H1 (cell line): Measurements from ENCODE around the gene ARV1. TPM values are rescaled to one million over a fixed set of nuclear protein-coding genes. Genes with fewer than 3 reads are reported as not detected.
"Not testable (repeated sequence)": the region's sequence is repeated elsewhere in the genome, so short reads cannot be mapped to it uniquely, and the experiment has no call there.

Experiments used
- CTCF ChIA-PET: fragments of 300-600 bp; sonication (Branson Sonifier 250); formaldehyde crosslinking; loops from one replicate; lab custom pipeline; 2021; ENCODE audit not compliant: partially characterized antibody; lab: Charles Lee
- POLR2A ChIA-PET: fragments of 300-600 bp; sonication (Branson Sonifier 250); formaldehyde crosslinking; loops from one replicate; lab custom pipeline; 2021; ENCODE audit warnings: inconsistent platforms; ENCODE audit not compliant: partially characterized antibody; lab: Charles Lee
- DNase-seq, 2 experiments: peaks; one replicate each; pipeline versions ENCODE4 v3.0.0 to v3.0.0-alpha.2; 2010 to 2022; ENCODE audit warnings: low spot score in 2 of 2, low read depth in 1 of 2, mixed read lengths in 1 of 2
- FAIRE-seq: peaks from 2 replicates; lab custom pipeline; 2011; peaks lifted over from hg19 to GRCh38; lab: Jason Lieb, UNC
- H2AFZ ChIP-seq: 2 replicates; pipeline ENCODE4 v1.8.1; 2012; ENCODE audit warnings: low read length, inconsistent platforms
- H2AK5ac ChIP-seq: 2 replicates; pipeline ENCODE4 v1.6.1; 2013; ENCODE audit warnings: low read depth, low read length
- H2BK120ac ChIP-seq: replicated peaks from 2 replicates; pipeline ENCODE3; 2013; ENCODE audit warnings: low read depth, low read length, inconsistent platforms
- H2BK12ac ChIP-seq: 2 replicates; pipeline ENCODE4 v1.6.1; 2013; ENCODE audit warnings: low read depth, low read length
- H2BK15ac ChIP-seq: 2 replicates; pipeline ENCODE4 v1.6.1; 2013; ENCODE audit warnings: low read length
- H2BK20ac ChIP-seq: 2 replicates; pipeline ENCODE4 v1.6.1; 2013; ENCODE audit warnings: low read length
- H2BK5ac ChIP-seq: 2 replicates; pipeline ENCODE4 v1.6.1; 2013; ENCODE audit warnings: low read depth, low read length
- H3K14ac ChIP-seq: 2 replicates; pipeline ENCODE4 v1.6.1; 2013; ENCODE audit warnings: inconsistent platforms; ENCODE audit not compliant: insufficient read length
- H3K18ac ChIP-seq: 2 replicates; pipeline ENCODE4 v1.6.1; 2013; ENCODE audit warnings: low read length; ENCODE audit errors: extremely low read depth
- H3K23ac ChIP-seq: 2 replicates; pipeline ENCODE4 v1.6.1; 2013; ENCODE audit warnings: inconsistent platforms; ENCODE audit not compliant: insufficient read length
- H3K23me2 ChIP-seq: 2 replicates; pipeline ENCODE4 v1.6.1; 2013; ENCODE audit warnings: low read depth, low read length
- H3K27ac ChIP-seq: 2 replicates; pipeline ENCODE4 v1.6.1; 2011; ENCODE audit warnings: low read depth, low read length, inconsistent platforms
- H3K27me3 ChIP-seq, 4 experiments: replicated peaks in 1 of 4; 1 replicate in 1 of 4; 2 replicates in 3 of 4; pipeline versions ENCODE4 v1.6.1 to v1.8.1; 2011 to 2013; ENCODE audit warnings: low read length in 3 of 4, mild to moderate bottlenecking in 3 of 4, inconsistent platforms in 2 of 4, mixed read lengths in 2 of 4, moderate library complexity in 1 of 4; ENCODE audit not compliant: control insufficient read depth in 3 of 4, insufficient read depth in 3 of 4; ENCODE audit errors: extremely low read depth in 1 of 4
- H3K36me3 ChIP-seq, 4 experiments: 2 replicates each; pipeline versions ENCODE4 v1.6.1 to v1.8.1; 2011 to 2013; ENCODE audit warnings: mild to moderate bottlenecking in 4 of 4, low read length in 3 of 4, moderate library complexity in 2 of 4, control low read depth in 1 of 4, inconsistent platforms in 1 of 4; ENCODE audit not compliant: insufficient read depth in 4 of 4, control insufficient read depth in 2 of 4
- H3K4ac ChIP-seq: replicated peaks from 2 replicates; pipeline ENCODE3; 2013; ENCODE audit warnings: low read length, low read depth, mixed read lengths, inconsistent platforms; ENCODE audit not compliant: insufficient read length
- H3K4me1 ChIP-seq, 4 experiments: replicated peaks in 1 of 4; 1 replicate in 1 of 4; 2 replicates in 3 of 4; pipeline versions ENCODE4 v1.6.1 to v1.8.1; 2011 to 2013; ENCODE audit warnings: low read length in 3 of 4, inconsistent platforms in 2 of 4, mixed read lengths in 1 of 4; ENCODE audit not compliant: insufficient read depth in 4 of 4, control insufficient read depth in 3 of 4
- H3K4me2 ChIP-seq, 2 experiments: 2 replicates each; pipeline versions ENCODE4 v1.6.1 to v1.8.1; 2011 to 2013; ENCODE audit warnings: low read depth in 2 of 2, low read length in 2 of 2, control low read depth in 1 of 2, inconsistent platforms in 1 of 2, mild to moderate bottlenecking in 1 of 2; ENCODE audit not compliant: insufficient read depth in 1 of 2
- H3K4me3 ChIP-seq, 4 experiments: fragments of 200-600, 300-600 bp in 1 of 4; sonication (generic), shearing (Covaris generic), sonication (Bioruptor Twin) in 1 of 4; 2 replicates each; pipeline versions ENCODE4 v1.5.1 to v1.8.1; 2011 to 2016; ENCODE audit warnings: low read length in 4 of 4, low read depth in 3 of 4, control low read depth in 2 of 4, inconsistent platforms in 2 of 4, mild to moderate bottlenecking in 2 of 4, mixed read lengths in 1 of 4, moderate library complexity in 1 of 4; ENCODE audit not compliant: insufficient read depth in 2 of 4; ENCODE audit errors: extremely low read depth in 1 of 4
- H3K56ac ChIP-seq: replicated peaks from 2 replicates; pipeline ENCODE3; 2013; ENCODE audit warnings: low read depth, mild to moderate bottlenecking, mixed read lengths, low read length, inconsistent platforms; ENCODE audit not compliant: insufficient read length
- H3K79me1 ChIP-seq: 2 replicates; pipeline ENCODE4 v1.6.1; 2013; ENCODE audit warnings: low read depth, low read length, control low read depth
- H3K79me2 ChIP-seq, 2 experiments: 2 replicates each; pipeline versions ENCODE4 v1.6.1 to v1.8.1; 2012 to 2013; ENCODE audit warnings: low read length in 2 of 2, mild to moderate bottlenecking in 2 of 2, inconsistent platforms in 1 of 2; ENCODE audit not compliant: insufficient read depth in 2 of 2, control insufficient read depth in 1 of 2
- H3K9ac ChIP-seq, 4 experiments: replicated peaks in 1 of 4; 1 replicate in 1 of 4; 2 replicates in 3 of 4; pipeline versions ENCODE4 v1.6.1 to v1.8.1; 2011 to 2013; ENCODE audit warnings: low read depth in 3 of 4, low read length in 3 of 4, control low read depth in 2 of 4, mild to moderate bottlenecking in 2 of 4, moderate library complexity in 2 of 4, inconsistent platforms in 1 of 4; ENCODE audit errors: extremely low read depth in 1 of 4
- H3K9me3 ChIP-seq, 2 experiments: 2 replicates each; pipeline versions ENCODE4 v1.6.1 to v1.8.1; 2012 to 2013; ENCODE audit warnings: mild to moderate bottlenecking in 2 of 2, moderate library complexity in 2 of 2, control low read depth in 1 of 2, inconsistent platforms in 1 of 2, low read depth in 1 of 2, low read length in 1 of 2, mixed read lengths in 1 of 2; ENCODE audit not compliant: insufficient read depth in 2 of 2
- H4K20me1 ChIP-seq, 2 experiments: replicated peaks in 1 of 2; 2 replicates each; pipeline versions ENCODE3 to v1.8.1; 2011 to 2013; ENCODE audit warnings: inconsistent platforms in 2 of 2, low read length in 2 of 2, mild to moderate bottlenecking in 1 of 2; ENCODE audit not compliant: insufficient read depth in 2 of 2, control insufficient read depth in 1 of 2
- H4K5ac ChIP-seq: 2 replicates; pipeline ENCODE4 v1.6.1; 2013; ENCODE audit warnings: low read length, low read depth, mixed read lengths, inconsistent platforms; ENCODE audit not compliant: insufficient read length
- H4K8ac ChIP-seq: 2 replicates; pipeline ENCODE4 v1.8.0; 2013; ENCODE audit warnings: mild to moderate bottlenecking, moderate library complexity, low read length, inconsistent platforms; ENCODE audit not compliant: insufficient read depth; ENCODE audit errors: extremely low read depth
- H4K91ac ChIP-seq: replicated peaks from 2 replicates; pipeline ENCODE3; 2013; ENCODE audit warnings: low read length, mixed read lengths, inconsistent platforms; ENCODE audit not compliant: insufficient read length
- WGBS, 2 experiments: shearing (Covaris generic) in 1 of 2; methylation state at CpG; one replicate each; pipeline versions ENCODE4 v1.1.6 to v1.1.7; 2013 to 2015; ENCODE audit warnings: low lambda C conversion rate in 2 of 2, mixed read lengths in 2 of 2, inconsistent platforms in 1 of 2, low coverage in 1 of 2, missing lambda C conversion rate in 1 of 2; ENCODE audit not compliant: insufficient replicate concordance in 2 of 2, insufficient coverage in 1 of 2, insufficient read length in 1 of 2; ENCODE audit errors: extremely low coverage in 1 of 2, missing lambda C conversion rate in 1 of 2; 5-methylcytosine and 5-hydroxymethylcytosine counted together
- polyA plus RNA-seq, 7 experiments: library from polyadenylated mRNA; depleted of rRNA in 3 of 7; stranded (reverse) in 5 of 7; unstranded in 2 of 7; fragments of >200 nt in 5 of 7; fragments of 200-250 nt in 2 of 7; gene quantifications; 1 replicate in 5 of 7; 2 replicates in 1 of 7; 4 replicates in 1 of 7; pipeline versions ENCODE4 v1.2.1 to v1.2.3, GENCODE V29; 2011 to 2013; ENCODE audit warnings: missing spikeins in 2 of 7, mixed read lengths in 2 of 7
- total RNA-seq: library from RNA; stranded (reverse); fragmentation: NEBNext Ultra II Directional; extraction: Animal tissue kit (Norgen Biotek cat#: 25700); gene quantifications from 2 replicates; pipeline ENCODE4 v1.2.1, GENCODE V29; 2021

The ARV1 gene
- total and polyA plus RNA-seq, 2 of the 8 experiments (the other 6 are each of a cell fraction or from before 2014, with no cell fraction given) = 13.1 to 13.4 TPM

- H2BK20ac ChIP-seq, H3K4me1 ChIP-seq, H3K14ac ChIP-seq, H2AK5ac ChIP-seq, H3K4me2 ChIP-seq, H3K36me3 ChIP-seq, H2AFZ ChIP-seq, H3K27me3 ChIP-seq, H3K79me2 ChIP-seq, FAIRE-seq, H3K18ac ChIP-seq, POLR2A ChIA-PET, H4K8ac ChIP-seq, H3K9me3 ChIP-seq, H3K23ac ChIP-seq, H2BK120ac ChIP-seq, H2BK5ac ChIP-seq, DNase-seq, H2BK15ac ChIP-seq, H3K9ac ChIP-seq, H3K4ac ChIP-seq, H2BK12ac ChIP-seq, H3K27ac ChIP-seq, H3K56ac ChIP-seq, H4K20me1 ChIP-seq, H3K23me2 ChIP-seq, H3K4me3 ChIP-seq, H4K91ac ChIP-seq, H3K79me1 ChIP-seq, H4K5ac ChIP-seq: not testable (repeated sequence)
- CTCF ChIA-PET = interaction anchor here (1.5 kb wide), 1 partner anchor 69 kb away, joined by 3 read pairs; no protein-coding TSS in a partner anchor
- 91% methylated on average over 7 of the region's 7 CpGs; no CpG with 5 or more reads in 1 of the 2 experiments for whole genome bisulfite sequencing, 2 experiments
Observed at GRCh38 chr1:231022543-231022942, 43.6 kb downstream of the ARV1 start.
